Hematopoietic multipotent progenitor cell treated with erythropoietin and hydrocortisone succinate and interleukin-3 and kit ligand, for 8 days (in vitro differentiated cells): Measurements from ENCODE around the gene MYMK.
A peak's percentile ranks its signal among the peaks of the same experiment; 100 is the strongest.

Experiments used
- DNase-seq: peaks from one replicate; pipeline ENCODE4 v3.0.0-alpha.2; 2015

The MYMK gene

GRCh38 chr9:133516256-133516960, 8.4 kb downstream of the MYMK start:
- no peak for DNase-seq

- no peak for DNase-seq
Observed at GRCh38 chr9:133515615-133516255, 9.0 kb downstream of the MYMK start.

GRCh38 chr9:133515240-133515610, 9.5 kb downstream of the MYMK start:
- no peak for DNase-seq

- DNase-seq: peak; percentile 53
Observed at GRCh38 chr9:133514460-133515239, 10.1 kb downstream of the MYMK start.

- DNase-seq: peak; percentile 86
Observed at GRCh38 chr9:133513214-133514100, 11.3 kb downstream of the MYMK start.

GRCh38 chr9:133512253-133513213, 12.2 kb downstream of the MYMK start:
- DNase-seq: no peak

- DNase-seq: no peak
Observed at GRCh38 chr9:133511607-133512006, 13.2 kb downstream of the MYMK start.

- DNase-seq: no peak
Observed at GRCh38 chr9:133510926-133511505, 13.7 kb downstream of the MYMK start.

- DNase-seq: peak; percentile 67
Observed at GRCh38 chr9:133509179-133510083, 15.3 kb downstream of the MYMK start.

GRCh38 chr9:133508046-133508445, 16.7 kb downstream of the MYMK start:
- DNase-seq: no peak

- no peak for DNase-seq
Observed at GRCh38 chr9:133507246-133507965, 17.4 kb downstream of the MYMK start.

GRCh38 chr9:133506653-133507038, 18.1 kb downstream of the MYMK start:
- no peak for DNase-seq

GRCh38 chr9:133505901-133506652, 18.7 kb downstream of the MYMK start:
- no peak for DNase-seq

GRCh38 chr9:133505186-133505830, 19.5 kb downstream of the MYMK start:
- DNase-seq: no peak

GRCh38 chr9:133502112-133502511, 22.6 kb downstream of the MYMK start:
- no peak for DNase-seq

- no peak for DNase-seq
Observed at GRCh38 chr9:133499892-133500270, 24.9 kb downstream of the MYMK start.

GRCh38 chr9:133499132-133499891, 25.4 kb downstream of the MYMK start:
- DNase-seq: no peak
